GM19193 (cell line): Measurements from ENCODE around the gene IFNA13.

Experiments
- POLR2A ChIP-seq: IDR thresholded peaks from 4 replicates; pipeline ENCODE4 v1.6.1; 2011; ENCODE audit not compliant: insufficient read depth, insufficient read length; ENCODE audit errors: extremely low read depth

The IFNA13 gene

DNA sequence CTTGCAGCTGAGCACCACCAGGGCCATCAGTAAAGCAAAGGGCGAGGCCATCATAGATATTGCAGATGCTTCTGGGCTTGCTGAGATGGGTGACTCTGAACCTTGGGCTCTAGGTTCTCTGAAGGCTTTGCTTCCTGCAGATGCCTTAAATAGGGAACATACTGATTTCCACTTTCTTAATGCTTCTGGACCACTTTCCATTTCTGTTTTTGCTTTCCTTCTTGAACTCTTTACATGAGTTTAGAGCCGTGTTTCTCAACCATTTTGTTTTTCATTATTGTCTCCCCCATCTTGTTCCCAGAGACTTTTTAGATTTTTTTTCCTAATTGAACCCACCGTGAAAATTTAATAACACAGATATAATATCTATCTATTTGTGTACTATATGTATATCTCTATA is at the start of gene IFNA13:
Gene IFNA13 (minus strand): TSS at position 101 of the 400 bp plus-strand sequence. CDS start 47 bp downstream, at position 54.
- no peak for TF ChIP-seq POLR2A

DNA sequence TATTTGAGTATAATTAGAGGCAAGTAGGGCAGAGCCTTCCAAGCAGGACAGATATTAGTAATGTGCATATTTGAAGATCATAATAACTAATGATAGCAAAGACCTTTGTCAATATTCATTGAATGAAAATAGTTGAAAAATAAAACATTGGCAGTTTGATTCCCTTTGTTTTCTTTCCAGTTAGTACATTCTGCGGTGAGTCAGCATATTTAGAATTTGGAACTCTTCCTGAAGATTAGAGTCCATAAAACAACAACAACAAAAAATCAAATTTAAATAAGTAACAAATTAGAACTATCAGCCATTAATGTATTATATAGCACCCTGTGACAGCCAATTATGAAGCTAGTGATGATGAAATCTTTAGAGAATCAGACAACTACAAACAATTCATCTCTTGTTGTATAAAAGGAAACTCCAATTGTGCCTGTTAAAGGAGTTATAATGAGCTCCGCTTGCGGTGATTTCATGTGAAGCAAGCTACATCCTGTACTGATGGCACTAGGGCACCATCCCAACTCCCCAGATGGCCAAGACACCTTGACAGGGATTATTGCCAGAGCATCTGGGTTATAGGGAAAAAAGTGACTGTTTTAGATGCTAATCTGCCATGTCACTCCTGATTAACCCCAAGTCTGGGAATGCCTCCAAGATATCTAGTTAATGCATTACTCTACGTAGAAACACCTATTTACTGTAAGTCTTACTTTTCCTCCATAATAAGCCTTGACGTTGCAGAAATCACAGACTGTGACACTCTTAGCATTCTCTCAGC is 47.8 kb upstream of the IFNA13 start:
- no peak for TF ChIP-seq POLR2A

- no peak for TF ChIP-seq POLR2A
Observed at GRCh38 chr9:21414220-21414940, 46.5 kb upstream of the IFNA13 start.

DNA sequence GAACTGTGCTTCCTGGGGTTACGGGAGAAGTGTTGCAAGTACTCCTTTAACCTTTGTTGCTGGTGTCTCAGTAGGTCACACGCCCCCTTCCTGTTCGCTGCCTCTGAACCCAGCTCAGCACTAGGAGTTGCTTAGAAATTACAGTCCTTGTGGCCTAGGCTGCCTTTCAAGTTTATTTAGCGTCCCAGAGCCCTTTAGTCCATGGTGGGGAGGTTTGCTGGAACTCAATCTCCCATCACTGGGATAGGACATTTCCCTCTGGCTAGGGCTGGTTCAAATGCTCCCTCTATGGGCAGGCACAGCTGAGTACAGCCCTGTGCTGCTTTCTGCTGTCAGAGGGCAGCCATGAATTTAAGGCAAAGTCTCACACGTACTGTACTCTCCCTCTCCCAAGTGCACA is 45.8 kb upstream of the IFNA13 start:
- TF ChIP-seq POLR2A = no peak

GRCh38 chr9:21413151-21413550 is 45.3 kb upstream of the IFNA13 start:
- TF ChIP-seq POLR2A = no peak

DNA sequence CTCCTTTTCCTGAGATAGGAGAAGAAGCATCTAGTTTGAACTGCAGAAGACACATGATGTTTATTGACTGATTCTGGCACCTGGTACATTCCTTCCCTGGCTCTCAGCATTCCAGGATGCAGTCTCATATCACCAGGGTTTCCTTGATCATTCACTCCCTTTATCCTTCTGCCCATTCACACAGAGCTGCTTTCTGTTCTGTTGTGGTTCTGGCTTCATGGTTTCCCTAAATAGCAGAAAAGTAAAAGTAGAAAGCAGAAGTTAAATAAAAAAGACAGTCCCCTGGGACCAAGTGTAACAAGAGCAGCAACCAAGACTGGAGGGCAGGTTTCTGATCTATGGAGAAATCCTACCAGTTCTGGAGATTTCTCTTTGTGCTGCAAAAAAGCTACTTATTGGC is 44.2 kb upstream of the IFNA13 start:
- no peak for TF ChIP-seq POLR2A

DNA sequence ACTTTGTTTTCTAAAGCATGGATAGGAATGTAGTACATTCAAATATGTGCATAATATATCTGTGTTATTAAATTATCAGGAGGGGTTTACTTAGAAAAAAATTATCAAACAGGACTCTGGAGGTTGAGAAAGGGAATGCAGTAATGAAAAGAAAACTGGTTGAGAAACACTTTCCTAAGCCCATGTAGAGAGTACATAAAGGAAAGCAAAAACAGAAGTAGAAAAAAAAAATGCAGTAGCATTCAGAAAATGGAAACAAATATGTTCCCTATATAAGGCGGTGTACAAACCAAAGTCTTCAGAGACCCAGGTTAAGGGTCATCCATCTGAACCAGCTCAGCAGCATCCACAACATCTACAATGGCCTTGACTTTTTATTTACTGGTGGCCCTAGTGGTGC is 41.0 kb upstream of the IFNA13 start, which contains the start of gene IFNA8:
Gene IFNA8 (plus strand): TSS at position 301 of the 400 bp plus-strand sequence. CDS start 60 bp downstream, at position 361.
- TF ChIP-seq POLR2A = no peak

DNA sequence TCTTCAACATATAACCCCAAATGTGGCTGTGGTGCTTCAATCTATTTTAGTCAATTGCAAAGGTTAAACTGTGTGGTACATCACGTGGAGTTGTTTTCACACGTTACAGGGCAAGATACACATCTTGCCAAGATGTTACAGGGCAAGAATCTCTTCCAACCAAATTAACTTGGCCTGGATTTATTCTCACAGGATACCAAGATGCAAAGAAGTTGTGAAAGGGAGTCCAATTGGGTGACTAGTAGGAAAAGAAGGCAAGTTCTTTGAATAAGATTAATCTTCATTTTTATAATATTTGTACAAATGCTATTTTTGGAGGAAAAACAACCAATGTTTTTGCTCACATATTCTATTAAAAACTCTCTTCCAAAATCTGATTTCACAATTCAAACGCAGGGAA is 36.3 kb upstream of the IFNA13 start:
- TF ChIP-seq POLR2A = no peak

- TF ChIP-seq POLR2A = no peak
Observed at GRCh38 chr9:21402386-21403251, 34.8 kb upstream of the IFNA13 start.

DNA sequence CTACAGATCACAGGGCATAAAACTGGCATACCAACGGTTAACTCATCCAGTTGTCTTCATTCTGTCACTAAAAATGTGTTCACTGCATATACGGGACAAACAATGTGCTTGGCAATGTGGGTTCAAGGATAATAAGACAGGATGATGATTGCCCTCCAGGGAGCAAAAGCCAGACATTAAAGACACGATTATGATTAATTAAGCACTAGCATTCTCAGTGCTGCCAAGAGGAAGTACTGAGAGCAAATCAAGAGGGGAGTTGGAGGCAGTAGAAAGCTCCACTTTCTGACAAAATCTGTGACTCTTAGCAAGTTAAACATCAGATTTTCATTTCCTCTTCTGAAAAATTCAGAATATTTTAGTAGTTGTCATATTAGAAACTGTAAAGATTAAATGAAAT is 32.1 kb upstream of the IFNA13 start:
- TF ChIP-seq POLR2A = no peak

DNA sequence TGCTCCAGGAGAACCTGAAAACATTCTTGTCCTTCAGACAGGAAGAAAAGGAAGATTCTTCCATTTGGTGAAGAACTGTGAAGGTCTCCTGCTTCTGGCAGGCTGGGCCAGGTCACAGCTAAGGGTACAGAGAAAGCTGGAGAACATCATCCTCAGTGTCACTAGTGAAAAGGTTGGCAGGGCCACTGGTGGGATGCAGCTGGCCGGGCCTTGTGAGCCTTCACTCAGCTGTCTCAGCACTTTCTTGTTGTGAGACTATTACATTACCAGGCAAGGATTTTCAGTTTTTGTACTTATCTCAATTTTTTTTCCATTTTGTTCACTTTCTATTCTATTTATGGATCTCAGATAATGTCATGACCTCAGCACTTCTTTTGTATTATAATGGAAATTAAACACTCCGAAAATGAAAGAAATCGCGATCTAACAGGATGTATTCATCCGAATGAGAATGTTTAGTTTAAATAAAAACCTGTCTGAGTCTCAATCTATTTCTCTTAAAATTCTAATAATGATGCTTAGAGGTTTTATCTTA is 31.2 kb upstream of the IFNA13 start:
- no peak for TF ChIP-seq POLR2A

DNA sequence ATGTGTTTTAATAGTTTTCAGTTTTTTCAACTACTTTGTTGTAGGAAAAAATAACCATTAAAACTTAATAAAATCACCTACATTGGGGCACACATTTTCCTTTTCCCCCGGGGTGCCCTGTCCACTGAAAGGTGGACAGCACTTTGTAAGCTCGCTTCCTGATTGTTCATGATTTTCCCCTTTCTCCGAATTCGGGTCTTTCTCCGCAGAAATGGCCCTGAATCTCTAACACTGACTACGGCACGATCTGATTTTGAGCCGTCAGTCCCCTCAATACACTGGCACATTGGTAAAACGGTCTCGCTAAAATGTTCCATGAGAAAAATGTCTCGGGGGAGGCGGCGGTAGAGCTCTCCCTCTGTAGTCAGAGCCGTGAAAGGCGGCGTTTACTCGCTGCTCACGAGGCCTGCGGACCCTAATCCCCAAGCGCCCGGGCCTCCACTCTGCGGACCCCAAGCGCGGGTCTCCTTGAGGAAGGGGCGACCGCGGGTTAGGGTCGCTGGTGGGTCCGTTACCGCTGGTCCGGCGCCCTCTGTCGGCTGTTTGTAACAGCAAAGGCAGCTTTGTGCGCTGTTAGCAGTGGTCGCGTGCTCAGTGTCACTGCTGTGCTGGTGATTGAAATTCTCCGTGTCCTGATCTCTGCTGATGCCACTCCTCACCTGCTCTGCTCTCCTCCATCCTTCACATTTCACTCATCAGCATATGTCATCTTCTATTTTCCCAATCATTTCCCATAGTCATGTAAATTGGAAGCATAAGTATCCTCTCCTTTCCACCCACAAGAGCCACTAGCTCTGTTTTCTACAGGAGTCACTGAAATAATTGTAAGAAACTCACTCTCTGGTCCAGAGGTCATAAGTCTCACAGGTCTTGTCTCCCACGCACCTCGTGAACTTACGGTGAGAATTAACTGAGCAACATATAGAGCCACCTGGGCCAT is 28.2 kb upstream of the IFNA13 start:
- TF ChIP-seq POLR2A = no peak

GRCh38 chr9:21392270-21392669 is 24.4 kb upstream of the IFNA13 start:
- TF ChIP-seq POLR2A = no peak

GRCh38 chr9:21385131-21385670 is 17.3 kb upstream of the IFNA13 start, which contains the start of gene IFNA2:
IFNA2 (minus strand) TSS chr9:21385398; CDS start chr9:21385329, 69 bp downstream.
- no peak for TF ChIP-seq POLR2A

GRCh38 chr9:21383627-21384026 is 15.8 kb upstream of the IFNA13 start:
- TF ChIP-seq POLR2A = no peak
